HG02884 (cell line): ENCODE results near the gene IFNL1.
"Not testable (repeated sequence)": the region's sequence is repeated elsewhere in the genome, so short reads cannot be mapped to it uniquely, and the experiment has no call there.

Experiments used
- ATAC-seq: cut with Tn5 transposase; IDR thresholded peaks from one replicate; pipeline ENCODE4 v1.9.1; 2021; ENCODE audit warnings: mild to moderate bottlenecking, moderate library complexity; ENCODE audit not compliant: unreplicated experiment

IFNL1 gene

GRCh38 chr19:39269369-39269768 is 26.8 kb upstream of the IFNL1 start:
- ATAC-seq: not testable (repeated sequence)

- no peak for ATAC-seq
Observed at GRCh38 chr19:39270036-39270871, 26.0 kb upstream of the IFNL1 start.

DNA sequence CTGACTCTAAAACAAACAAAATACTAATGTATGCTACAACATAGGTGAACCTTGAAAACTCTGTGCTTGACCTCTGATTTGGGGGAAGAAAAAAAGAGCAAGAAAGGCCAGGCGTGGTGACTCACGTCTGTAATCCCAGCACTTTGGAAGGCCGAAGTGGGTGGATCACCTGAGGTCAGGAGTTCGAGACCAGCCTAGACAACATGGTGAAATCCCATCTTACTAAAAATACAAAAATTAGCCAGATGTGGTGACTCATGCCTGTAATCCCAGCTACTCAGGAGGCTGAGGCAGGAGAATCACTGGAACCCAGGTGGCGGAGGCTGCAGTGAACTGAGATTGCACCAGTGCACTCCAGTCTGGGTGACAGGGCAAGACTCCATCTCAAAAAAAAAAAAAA is 22.3 kb upstream of the IFNL1 start:
- not testable (repeated sequence) for ATAC-seq

DNA sequence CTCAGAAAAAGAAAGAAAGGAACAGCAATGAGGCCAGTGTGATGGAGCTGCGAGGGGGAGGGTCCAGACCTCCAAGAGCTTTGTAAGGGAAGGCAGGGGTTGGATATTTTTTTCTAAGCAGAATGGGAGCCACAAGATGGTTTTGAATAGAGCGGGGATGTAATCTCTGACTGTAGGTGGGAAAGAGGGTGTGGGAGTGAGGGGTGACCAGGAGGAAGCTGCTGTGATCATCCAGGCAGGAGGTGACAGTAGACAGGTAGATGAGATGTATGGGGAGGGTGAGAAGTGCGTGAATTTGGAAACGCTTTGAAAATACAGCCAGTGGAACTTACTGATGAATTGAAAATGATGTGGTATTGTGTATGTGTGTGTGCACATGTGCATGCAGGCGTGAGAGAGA is 20.6 kb upstream of the IFNL1 start:
- ATAC-seq: no peak

- ATAC-seq: no peak
Observed at GRCh38 chr19:39276740-39277139, 19.5 kb upstream of the IFNL1 start.

GRCh38 chr19:39277598-39277997 is 18.6 kb upstream of the IFNL1 start:
- no peak for ATAC-seq

- no peak for ATAC-seq
Observed at GRCh38 chr19:39282021-39282420, 14.2 kb upstream of the IFNL1 start.

DNA sequence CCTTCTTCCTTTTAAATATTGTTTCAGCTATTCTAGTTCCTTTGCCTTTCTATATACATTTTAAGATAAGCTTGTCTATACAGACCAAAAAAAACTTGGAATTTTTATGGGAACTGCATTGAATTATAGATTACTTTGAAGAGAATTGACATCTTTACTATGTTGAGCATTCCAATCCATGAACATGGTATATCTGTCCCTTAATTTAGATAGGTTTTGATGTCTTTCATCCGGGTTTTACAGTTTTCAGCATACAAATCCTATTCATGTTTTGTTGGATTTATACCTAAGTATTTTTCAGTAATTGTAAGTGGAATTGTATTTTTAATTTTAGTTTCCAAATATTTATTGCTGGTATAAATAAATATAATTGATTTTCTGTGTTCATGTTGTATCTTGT is 12.2 kb upstream of the IFNL1 start:
- no peak for ATAC-seq

- no peak for ATAC-seq
Observed at GRCh38 chr19:39293394-39293793, 2.8 kb upstream of the IFNL1 start.

GRCh38 chr19:39296906-39297305 is 699 bp downstream of the IFNL1 start:
- ATAC-seq: no peak

GRCh38 chr19:39297931-39298634 is 1.9 kb downstream of the IFNL1 start:
- no peak for ATAC-seq

DNA sequence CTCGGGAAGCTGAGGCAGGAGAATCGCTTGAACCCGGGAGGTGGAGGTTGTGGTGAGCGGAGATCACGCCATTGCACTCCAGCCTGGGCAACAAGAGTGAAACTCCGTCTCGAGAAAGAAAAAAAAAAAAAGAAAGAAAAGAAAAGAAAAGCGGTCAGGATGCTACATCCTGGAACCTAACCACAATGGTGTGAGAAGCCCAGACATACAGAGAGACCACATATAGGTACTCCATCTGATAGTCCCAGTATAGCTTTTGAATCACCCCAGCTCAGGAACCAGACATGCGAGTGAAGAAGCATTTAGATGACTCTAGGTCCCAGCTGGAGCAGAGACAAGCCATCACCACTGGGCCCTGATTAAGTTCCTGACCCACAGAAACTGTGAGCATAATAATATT is 3.2 kb downstream of the IFNL1 start:
- no peak for ATAC-seq

- no peak for ATAC-seq
Observed at GRCh38 chr19:39299832-39300231, 3.6 kb downstream of the IFNL1 start.

- ATAC-seq: no peak
Observed at GRCh38 chr19:39301021-39301420, 4.8 kb downstream of the IFNL1 start.

- no peak for ATAC-seq
Observed at GRCh38 chr19:39301562-39301961, 5.4 kb downstream of the IFNL1 start.

DNA sequence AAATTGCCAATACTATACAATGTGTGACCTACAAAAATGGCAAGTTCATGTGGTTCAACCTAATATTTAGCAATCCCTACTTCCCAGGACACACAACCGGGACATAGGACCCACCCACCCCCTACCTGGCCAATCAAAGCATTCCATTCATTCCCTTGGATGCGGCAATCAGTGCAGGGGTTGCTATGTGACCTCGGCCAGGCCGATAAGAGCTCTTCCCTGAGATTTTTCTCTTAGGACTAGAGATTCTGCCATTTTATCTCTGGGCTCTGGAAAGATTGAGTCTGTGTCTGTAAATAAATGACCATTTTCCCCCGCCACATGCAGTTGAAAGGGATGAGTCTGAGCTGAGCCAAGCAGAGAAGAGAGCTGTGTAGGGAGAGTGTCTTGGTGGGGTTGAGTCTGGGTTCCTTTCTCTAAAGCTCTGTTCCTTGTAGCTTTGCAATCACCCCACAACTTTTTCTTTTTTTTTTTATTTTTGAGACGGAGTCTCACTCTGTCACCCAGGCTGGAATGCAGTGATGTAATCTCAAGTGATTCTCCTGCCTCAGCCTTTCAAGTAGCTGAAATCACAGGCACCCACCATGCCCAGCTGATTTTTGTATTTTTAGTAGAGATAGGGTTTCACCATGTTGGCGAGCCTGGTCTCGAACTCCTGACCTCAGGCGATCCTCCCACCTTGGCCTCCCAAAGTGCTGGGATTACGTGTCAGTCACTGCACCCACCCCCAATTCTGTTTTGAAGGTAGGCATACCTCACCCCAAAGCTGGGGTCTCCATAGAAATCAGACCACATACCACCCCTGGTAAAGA is 7.4 kb downstream of the IFNL1 start:
- no peak for ATAC-seq

DNA sequence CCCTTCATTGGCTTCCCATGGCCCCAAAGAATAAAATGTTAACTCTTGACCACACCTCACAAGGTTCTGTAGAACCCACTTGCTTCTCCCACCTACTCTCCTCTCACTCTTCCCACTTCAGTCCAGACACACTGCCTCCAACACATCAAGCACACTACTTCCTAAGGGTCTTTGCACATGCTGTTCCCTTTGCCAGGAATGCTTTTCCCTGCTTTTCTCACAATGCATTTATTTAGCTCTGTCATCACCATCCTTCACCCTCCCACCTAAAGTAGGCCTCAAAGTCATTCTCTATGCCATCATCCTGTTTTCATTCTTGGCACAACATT is 7.9 kb downstream of the IFNL1 start:
- ATAC-seq: no peak

DNA sequence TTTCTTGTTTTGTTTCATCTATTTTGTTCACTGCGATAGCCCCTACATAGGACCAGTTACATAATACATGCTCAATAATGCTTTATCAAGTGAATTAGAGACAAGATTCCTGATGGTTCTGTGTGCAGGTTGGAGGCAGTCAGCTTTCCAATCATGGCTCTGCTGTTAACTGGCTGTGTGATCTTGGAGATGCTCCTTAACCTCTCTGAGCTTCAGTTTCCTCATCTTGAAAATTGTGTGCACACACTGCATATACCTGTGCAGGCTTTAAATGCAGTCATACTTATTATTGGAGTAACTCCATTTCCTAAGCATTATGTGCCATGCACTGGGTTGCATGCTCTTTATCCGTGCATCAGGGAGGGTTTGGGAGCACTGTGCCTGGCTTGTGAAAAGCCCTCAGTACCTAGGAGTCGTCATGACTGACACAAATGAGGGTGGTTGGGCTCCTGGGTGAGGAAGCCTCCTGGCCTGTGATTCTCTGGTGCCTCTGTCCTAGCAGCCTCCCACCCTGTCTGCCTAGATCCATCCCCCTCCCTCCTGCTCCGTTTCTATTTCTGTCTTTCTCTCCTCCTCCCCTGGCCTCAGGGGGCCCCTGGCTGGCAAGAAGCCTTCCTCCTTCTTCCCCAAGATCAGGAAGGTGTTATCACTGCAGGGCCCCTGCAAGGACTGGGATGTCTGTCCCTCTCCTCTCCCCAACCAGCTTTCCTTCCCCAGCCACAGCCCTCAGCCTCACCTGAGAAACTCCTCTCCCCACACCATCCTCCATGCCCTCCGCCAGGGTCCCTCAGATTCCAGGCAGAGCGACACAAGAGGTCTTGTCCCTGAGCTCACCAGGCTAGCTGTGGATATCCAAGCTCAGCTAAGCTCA is 8.7 kb downstream of the IFNL1 start:
- ATAC-seq: no peak

DNA sequence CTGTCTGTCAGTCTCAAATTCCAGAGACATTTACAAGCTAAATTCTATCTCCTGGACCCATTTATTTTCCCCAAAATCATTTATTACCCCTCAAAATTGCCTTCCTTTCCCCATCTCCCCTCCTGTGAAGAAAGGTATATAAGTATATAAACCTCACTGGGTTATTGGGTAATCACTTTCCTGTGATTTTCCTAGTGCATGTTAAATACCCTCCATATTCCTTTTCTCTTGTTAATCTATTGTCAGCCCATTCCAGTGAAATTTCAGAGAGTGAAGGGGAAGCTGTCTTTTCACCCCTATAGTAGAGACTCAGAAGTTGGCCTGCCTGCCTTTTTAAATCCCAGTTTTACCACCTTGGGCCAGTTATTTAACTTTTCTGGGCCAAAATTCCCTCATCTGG is 9.9 kb downstream of the IFNL1 start:
- ATAC-seq: no peak

DNA sequence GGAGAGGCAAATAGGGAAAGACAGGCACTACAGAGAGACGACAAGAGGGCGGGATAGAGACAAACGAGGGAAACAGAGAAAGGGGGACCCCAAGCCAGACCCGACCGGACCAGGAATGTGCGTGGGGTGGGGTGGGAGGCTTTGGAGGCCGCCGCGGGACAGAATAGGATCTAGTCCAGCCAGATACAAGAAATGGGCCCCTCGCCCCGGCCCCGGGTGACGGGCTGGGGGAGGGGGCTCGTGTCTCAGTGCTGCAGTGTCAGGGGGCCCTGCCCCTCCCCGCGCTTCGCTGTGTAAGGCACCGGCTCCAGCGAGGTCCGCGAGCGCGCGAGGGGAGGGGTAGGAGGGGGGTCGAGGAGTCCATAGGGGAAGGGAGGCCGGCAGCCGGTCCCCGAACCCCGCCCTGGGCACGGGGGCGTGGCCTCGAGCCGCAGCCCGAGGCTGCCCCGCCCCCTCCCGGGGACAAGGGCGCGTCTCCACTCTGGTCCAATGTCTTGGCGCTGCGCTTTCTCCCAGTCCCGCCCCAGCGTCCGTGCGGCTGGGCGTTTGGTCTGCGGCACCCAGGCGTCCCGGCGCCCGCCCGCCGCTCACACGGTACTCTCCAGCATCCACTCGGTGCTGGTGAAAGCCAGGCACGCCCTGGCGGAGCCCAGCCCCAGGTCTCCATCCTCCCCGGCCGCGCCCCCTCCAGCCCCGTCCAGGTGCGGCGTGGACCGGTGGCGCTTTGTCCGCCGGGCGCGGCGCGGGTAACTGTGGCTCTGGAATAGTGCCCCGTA is 11.0 kb downstream of the IFNL1 start:
- no peak for ATAC-seq
